Activated CD8-positive, alpha-beta memory T cell treated with anti-CD3 and anti-CD28 coated beads for 1 hour (primary cell): Measurements from ENCODE around the gene MOV10.

Experiments used
- DNase-seq, 2 donors: peaks; one replicate each; pipeline ENCODE4 v3.0.0-alpha.2; 2020; ENCODE audit warnings: low read depth in 1 of 2; ENCODE audit errors: extremely low read depth in 1 of 2

Gene MOV10

DNA sequence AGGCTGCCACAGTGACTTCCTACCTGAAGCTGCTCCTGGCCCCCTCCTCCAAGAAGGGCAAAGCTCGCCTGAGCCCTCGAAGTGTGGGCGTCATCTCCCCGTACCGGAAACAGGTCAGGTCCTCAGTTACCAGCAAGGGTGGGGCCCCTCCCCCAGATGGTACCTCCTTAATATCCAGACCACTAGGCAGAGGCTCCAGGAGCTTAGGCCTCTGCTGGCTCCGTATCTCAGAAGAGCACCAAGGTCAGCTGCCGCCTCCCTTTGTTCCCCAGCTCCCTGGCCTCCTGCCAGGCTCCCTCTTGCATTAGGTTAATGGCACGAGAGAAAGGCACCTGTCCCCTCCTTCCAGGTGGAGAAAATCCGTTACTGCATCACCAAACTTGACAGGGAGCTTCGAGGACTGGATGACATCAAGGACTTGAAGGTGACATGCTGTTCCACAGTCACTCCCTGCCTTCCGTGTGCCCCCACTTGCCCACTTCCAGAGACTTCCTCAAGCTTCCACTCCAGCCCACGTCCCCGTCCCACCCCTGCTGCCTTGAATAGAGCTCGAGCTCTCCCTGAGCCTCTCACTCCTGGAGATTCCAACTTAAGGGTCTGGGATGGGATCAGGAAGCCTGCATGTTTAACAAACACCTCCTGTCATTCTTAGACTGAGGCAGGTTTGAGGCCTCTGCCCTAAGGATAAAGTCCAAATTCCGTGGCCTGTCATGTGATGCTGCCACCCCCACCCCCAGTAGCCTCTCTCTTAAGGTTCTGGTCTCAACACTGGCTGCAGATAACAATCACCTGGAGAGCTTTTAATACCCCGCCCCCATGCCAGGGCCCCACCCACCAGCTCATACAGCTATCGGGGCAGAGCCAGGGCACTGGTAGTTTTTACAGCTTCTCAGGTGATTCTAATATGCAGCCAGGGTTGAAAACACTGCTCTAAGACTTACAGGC lies 24.2 kb downstream of the MOV10 start:
- no peak for DNase-seq

DNA sequence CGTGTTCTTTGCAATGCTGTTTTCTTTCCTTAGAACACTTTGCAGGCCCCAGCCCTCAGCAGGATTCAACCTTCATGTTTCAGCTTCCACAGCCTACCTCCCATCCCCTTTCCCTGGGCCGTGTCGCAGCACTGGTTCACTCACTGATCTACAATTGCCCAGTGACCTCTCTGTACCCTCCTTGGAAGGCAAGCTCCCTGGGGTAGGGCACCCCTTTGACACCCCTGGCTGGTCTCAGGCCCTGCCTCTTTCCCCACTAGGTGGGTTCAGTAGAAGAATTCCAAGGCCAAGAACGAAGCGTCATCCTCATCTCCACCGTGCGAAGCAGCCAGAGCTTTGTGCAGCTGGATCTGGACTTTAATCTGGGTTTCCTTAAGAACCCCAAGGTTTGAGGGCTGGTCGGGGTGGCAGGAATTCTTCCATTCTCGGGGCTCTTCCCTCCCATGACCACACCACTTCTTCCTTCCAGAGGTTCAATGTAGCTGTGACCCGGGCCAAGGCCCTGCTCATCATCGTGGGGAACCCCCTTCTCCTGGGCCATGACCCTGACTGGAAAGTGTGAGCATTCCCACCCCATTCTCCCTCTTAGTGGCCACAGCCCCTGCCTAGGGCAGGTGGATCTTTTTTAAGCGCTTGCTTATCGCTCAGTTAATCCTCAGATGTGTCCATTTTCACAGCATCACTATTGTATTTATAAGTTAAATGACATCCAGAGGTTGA lies 25.1 kb downstream of the MOV10 start:
- DNase-seq = no peak

DNA sequence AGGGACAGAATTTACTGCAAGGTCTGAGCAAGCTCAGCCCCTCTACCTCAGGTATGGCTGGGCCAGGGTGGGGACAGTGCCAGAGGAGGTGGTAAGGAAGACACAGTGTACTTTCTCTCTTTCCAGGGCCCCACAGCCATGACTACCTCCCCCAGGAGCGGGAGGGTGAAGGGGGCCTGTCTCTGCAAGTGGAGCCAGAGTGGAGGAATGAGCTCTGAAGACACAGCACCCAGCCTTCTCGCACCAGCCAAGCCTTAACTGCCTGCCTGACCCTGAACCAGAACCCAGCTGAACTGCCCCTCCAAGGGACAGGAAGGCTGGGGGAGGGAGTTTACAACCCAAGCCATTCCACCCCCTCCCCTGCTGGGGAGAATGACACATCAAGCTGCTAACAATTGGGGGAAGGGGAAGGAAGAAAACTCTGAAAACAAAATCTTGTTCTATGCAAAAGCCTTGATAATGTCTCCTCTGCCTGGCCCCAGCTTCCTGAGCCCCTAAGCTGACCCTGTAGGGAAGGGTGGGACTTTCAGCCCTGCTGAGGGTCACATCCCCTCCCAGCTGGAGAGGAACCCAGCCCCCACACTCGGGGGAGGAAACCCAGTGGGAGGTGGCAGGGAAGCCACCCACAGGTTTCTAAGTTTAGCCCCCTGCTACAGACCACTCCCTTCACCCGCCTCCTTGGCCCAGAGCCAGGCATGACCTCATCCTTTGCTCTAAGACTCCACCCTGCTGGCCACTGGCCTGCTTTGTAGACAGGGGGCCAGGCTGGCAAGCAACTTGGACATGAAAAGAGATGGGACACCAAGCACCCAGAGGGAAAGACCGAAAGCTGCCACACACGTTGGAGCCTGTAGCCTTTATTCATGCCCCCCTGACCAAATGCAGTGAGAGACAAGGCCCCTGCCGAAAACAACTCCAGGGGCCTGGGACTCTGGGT lies 26.1 kb downstream of the MOV10 start:
- DNase-seq = peak; percentile 20 to 54

DNA sequence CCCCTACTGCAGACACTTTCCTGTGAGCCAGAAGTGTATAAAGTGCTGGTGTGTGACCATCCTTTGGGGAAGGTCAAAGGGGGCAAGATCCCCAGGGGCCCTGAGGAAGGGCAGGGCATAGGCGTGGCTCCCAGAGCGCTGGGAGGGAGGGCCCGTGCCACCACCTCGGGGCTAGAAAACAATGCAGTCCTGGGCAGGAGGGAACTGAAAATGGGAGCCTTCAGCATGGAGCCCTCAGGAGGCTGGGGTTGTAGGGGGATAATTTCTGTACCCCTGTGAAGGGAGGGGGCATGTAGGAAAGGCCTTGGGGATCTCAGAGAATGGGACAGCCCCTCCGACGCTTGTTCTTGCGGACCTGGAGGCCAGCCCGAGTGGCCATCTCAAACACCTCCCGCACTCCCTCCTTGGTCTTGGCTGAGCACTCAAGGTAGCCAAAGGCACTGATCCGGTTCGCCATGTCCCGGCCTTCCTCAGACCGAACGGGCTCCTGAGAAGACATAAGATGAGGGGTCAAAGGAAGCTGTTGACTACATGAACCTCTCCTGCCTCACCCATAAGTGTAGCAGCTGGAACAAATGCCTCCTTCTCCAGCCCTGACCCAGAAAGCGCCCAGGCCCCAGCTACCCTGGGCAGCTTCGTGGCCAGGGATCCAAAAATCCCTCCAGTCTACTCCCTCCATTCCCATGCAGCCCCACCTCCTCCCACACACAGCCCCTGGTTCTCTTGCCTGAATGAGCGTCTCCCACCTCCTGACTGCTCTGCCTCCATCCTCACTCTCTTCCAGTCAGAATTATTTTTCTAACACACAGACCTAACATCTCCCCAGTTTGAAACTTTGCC lies 27.0 kb downstream of the MOV10 start:
- no peak for DNase-seq

DNA sequence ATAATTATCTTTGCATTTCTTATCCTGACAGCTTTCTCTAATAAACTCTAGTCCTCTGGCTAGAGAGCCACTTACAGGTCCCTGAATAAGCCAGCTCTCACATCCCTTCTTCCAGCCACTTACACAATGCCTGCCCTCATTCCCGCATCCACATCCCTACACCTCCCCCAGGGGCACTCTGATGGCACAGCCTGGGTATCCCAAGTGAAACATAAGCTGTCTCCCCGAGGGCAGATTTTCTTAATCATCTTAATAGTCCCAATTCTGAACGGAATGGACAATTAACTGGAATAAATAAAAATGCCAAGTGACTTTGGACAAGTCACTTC lies 27.6 kb downstream of the MOV10 start:
- DNase-seq = no peak

DNA sequence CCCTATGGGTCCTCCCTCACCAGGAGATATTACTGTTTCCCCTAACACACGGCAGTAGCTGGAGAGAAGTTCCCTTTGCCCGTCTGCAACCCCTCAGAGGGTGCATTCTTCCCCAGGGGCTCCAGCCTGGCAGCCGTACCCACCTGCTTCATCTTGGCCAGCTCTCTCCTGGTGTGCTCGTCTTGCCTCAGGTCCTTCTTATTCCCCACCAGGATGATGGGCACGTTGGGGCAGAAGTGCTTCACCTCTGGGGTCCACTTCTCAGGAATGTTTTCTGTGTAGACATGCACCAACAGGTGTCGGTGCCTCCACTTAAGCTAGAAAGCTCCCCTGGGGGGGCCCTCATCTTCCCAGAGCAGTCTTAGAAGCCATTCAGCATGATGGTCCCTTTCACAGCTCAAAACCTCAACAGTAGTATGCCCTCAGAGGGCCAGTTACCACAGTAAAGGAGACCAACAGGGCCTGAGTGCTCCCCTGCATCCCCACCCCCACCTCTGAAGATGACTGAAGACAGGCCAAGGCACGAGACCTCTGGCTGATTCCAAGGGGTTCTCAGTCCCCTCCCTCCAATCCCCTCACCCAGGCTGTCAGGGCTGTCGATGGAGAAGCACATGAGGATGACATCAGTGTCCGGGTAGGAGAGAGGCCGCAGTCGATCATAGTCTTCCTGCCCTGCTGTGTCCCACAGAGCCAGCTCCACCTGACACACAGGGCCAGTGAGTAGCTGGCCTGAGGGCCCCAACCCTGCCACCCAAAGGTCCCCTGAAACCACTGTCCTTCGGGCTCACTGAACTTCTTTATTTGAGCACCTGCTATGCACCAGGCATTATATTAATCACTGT lies 28.2 kb downstream of the MOV10 start:
- DNase-seq = no peak

DNA sequence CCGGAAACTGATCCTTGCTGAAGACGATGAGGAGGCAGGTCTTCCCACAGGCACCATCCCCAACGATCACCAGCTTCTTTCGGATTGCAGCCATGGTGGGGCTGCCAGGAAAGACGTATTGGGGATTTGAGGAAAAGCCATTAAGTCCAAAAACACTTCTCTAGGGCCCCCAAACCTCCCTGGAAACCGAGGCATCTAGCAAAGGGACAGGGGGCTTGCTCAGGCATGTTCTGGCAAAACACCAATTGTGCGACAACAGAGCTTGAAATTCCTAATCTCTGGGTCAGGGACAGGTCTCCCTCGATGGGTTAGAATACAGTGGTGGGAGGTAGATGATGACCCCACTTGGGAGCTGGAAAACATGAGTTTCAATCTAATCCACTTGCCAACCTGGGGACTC lies 29.2 kb downstream of the MOV10 start:
- no peak for DNase-seq

DNA sequence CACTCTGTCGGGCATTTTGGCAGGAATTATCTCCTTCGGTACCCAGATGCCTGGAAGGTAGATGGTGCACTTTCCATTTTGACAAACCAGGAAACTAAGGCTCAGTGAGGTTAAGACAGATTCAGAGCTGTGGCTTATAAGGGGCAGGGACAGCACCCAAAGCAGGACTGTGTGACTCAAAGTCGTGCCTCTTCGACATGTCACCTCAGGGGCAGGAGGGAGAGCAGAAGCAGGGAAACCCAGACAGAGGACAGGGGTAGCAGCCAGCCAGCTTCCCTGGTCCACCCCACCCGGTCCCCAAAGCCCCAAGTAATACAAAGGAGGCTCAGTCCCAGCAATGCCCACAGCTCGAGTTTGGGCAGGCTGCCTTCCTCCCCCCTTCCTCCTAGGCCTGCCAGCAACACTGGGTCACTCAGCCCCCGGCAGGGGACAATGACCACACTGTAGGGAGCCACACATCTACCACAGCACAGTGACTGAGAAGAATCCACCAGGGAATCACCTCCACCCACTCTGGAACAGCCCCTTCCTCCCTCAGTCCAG lies 30.0 kb downstream of the MOV10 start:
- no peak for DNase-seq

DNA sequence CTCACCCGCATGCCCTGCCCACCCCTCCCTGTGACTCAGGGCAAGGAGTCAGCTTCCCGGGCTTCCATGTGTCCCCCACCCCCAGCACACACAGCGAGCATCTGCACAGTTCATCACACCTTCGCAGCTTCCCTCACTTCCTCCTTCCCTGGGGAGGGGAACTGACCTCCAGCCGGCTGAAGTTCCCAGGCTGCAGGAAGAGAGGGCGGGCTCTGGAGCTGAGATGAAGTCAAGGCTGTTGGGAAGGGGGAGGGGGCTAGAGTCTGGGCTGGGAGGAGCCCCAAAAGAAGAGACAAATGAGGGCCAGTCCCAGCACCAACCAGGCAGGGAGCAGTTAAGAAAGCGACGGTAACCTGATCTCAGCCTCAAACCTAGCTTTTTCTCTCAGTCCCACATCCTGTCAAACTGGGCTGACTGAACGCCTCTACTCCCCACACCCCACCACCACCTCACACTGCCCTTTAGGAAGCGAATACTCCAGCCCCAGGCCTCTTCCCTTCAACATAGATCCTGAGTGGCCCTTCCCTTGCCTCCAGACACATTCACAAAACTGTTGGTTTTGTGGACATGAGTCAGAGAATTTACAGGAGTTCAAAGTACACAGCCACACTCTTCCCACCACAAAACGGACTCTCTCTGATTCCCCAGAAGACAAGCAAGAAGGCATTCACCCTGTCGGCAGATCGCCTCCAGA lies 30.6 kb downstream of the MOV10 start:
- DNase-seq = no peak

DNA sequence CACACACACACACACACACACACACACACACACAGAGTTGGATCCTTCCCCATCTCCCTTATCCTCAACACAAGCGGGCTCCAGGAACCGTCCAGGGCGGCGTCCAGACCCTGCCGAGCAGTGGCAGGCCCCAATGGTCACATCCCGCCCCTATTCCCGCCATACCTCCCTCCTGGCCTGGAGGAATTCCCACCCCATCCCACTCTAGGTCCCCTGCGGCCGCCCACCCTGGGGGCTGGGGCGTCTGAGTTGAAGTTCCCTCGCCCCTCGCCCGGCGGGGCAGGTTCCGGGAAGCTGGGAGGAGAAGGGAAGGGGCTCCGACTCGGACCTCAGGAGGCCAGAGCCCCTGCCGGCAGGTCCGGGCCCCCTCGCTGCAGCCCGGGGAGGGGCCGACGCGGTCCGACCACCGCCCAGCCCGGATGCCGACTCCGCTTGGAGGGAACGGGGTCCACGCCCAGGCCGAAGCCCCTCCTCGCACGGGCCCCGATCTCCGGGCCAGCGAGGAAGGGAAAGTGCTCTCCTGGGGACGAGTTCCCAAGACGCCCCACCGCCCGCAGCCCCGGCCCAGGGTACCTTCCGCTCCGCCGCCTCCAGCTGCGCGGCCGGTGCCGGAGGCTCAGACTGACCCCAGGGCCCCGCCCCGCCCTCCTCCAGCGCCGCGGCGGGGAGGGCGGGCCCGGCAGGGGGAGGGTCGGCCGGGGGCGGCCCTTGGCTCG lies 32.2 kb downstream of the MOV10 start, which contains the start of gene RHOC:
TSS of gene RHOC (minus strand) at position 623 of the 716 bp plus-strand sequence. CDS start 3,328 bp downstream, outside the sequence.
- no peak for DNase-seq

DNA sequence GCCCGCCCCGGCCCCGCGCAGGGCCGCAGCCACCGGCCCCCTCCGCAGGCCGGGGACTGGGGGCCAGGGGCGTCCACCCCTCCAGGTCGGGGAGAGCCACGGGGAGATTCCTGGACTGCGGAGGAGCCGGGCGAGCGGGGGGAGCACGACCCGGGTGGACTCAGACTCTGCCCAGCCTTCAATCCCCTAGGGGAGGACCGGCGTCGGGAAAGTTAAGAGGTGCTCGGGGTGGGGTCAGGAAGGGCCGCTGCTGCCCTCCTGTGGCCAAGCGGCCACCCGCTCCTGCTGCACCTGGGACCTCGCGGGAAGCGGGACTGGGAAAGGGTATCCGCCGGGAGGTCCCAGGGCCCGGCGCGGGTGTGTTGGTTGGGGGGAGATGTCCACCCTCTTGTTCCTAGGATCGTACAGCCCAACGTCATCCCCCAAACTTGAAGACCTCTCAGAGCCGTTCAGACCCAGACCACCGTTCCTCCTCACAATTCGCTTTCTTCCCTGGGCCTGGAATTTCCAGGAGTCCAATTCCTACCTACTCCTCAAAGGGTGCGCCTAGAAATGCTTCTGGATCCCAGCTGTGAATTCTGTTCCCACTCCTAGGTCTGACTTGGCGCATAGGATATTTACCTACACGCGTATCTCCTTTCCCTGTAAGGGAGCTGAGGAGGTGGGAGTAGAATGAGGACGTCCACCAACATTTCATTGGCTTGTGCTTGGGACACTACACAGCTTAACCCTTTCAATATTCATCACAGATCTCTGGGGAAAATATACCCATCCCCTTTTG lies 33.0 kb downstream of the MOV10 start:
- DNase-seq = peak; percentile 18 to 44

DNA sequence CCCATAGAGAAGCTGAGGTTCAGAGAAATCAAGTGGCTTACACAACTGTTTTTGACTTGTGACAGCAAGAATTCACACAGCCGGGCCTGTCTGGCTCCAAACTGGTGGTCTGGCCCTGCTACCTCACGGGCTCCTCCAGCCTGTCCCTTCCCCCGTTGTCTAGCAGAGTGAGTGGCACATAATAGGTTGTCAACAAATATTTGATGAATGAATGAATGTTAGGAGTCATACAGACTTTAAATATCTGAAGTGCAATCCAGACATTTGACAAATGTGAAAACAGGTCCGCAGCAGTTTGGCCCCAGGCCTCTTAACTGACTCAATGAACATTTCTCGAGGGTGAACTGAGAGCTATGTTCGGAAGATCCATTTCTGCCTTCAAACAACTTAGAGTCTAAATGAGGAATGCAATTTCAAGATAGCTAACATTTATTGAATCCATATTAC lies 33.6 kb downstream of the MOV10 start:
- DNase-seq = no peak

DNA sequence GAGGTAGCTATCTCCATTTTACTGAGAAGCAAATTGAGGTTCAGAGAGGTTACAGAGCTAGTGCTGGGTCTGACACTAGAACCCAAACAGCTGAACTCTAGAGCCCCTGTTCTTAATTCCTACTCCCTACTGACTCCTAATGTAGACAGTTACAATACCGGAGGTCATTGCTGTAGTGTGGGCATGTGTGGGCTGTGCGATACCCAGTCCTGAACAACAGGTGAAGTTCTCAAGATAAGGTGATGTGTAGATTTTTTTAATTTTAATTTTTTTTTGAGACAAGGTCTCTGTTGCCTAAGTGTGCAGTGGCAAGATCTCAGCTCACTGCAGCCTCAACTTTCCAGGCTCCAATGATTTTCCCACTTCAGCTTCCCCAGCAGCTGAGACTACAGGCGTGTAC lies 34.0 kb downstream of the MOV10 start:
- no peak for DNase-seq

DNA sequence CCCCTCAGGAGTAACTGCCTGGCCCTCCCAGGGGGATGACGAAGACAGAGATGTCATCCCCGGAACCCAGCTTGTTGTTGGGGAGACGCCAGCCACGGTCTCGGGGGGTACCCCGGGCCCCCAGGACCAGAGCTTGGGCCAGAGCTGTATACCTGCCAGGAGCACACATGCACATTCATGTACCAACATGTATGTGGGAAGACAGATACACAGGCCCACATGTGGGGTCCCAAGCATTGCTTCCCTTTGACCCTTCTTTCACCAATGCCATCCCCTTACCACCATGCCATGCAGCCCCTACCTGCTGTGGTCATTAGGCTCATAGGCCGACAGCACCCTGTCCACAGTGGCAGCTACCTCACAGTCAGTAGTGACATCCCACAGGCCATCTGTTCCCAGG lies 35.7 kb downstream of the MOV10 start:
- no peak for DNase-seq

DNA sequence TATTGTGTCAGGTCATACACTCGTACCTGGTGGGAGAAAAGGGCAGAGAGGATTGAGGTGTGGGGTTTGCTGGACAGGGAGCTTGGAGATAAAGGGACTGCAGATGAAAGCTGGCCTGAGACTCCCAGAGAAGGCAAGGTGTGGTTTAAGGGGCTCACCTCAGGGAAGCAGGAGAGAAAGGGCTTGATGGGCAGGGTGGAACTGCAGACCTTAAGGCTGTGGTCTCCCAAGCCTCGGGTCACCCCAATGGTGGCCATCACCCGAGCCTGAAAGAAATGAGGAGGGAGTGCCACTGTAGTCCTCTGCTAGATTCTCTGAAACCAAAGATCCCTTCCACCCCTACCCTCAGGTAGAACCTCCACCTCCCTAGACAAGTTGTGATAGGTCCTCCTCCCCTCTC lies 36.1 kb downstream of the MOV10 start:
- DNase-seq = no peak

DNA sequence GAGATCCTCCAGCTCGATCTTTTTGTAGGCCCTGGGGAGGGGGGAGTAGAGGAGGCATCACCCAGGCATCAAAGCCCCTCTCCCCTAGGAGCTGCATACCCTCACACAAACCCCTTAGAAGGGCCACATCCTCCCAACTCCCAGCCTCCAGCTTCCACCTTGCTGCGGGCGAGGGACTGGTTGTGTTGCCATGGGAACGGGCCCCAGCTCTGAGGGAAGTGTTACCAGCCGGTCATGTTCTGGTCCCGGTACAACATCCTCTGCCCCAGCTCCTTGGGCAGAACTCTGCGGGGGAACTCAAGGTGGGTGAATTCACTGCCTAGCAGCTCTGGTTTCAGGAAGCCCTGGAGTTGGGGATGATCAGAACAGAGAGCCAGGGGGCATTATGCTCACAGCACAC lies 36.6 kb downstream of the MOV10 start:
- no peak for DNase-seq

DNA sequence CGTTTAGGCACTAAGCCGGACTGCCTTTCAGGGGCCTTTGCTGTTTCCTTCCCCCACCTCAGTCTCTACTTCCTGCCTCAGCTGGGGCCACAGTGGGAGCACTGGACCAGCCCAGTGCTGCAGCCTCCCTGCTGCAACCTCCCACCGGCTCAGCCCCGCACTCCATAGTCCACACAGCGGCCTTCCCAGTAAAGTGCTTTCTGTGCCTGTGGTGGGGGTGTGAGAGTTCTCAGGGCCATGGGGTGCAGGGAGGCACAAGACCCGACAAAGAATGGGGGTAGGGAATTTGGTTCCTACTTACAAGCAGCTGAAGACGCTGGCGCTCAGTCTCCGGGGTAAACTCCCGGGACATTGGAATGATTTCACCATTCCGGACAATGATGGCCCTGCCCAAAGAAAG lies 37.2 kb downstream of the MOV10 start:
- no peak for DNase-seq
